Panc1 (cell line): ENCODE measurements around the gene CHMP1A. TPM values are rescaled to one million over a fixed set of nuclear protein-coding genes. Genes with fewer than 3 reads are reported as not detected.

Experiments used
- ATAC-seq: fragments of 200-7000 bp; cut with Tn5 transposase; 2 replicates; pipeline ENCODE4 v1.9.1; 2020; ENCODE audit warnings: mild to moderate bottlenecking, moderate library complexity
- BruUV-seq: library from RNA; stranded (reverse); fragments of 400-500 nt; replicated peaks from 2 replicates; lab custom pipeline; 2021; lab: Mats Ljungman, UMichigan
- CTCF ChIA-PET: fragments of 300-600 bp; sonication (Branson Sonifier 250); formaldehyde crosslinking; loops from one replicate; lab custom pipeline; 2022; ENCODE audit warnings: antibody characterized with exemption; lab: Charles Lee
- POLR2A ChIA-PET: fragments of 300-600 bp; sonication (Branson Sonifier 250); formaldehyde crosslinking; loops from one replicate; lab custom pipeline; 2022; ENCODE audit warnings: antibody characterized with exemption; lab: Charles Lee
- DNase-seq: peaks from one replicate; pipeline ENCODE4 v3.0.0-alpha.2; 2010; ENCODE audit warnings: low read depth, low spot score
- H3K27ac ChIP-seq: 2 replicates; pipeline ENCODE4 v1.5.1; 2011; ENCODE audit warnings: mild to moderate bottlenecking, low read length, inconsistent platforms
- H3K27me3 ChIP-seq: fragments of 200-500 bp; sonication (Bioruptor generic); 2 replicates; pipeline ENCODE4 v1.6.0; 2014; ENCODE audit warnings: low read length, inconsistent platforms; ENCODE audit not compliant: control insufficient read depth, insufficient read depth
- H3K36me3 ChIP-seq: fragments of 200-500 bp; sonication (Bioruptor generic); 2 replicates; pipeline ENCODE4 v1.5.1; 2014; ENCODE audit warnings: inconsistent platforms, mild to moderate bottlenecking, low read length, moderate library complexity; ENCODE audit not compliant: control insufficient read depth, insufficient read depth
- H3K4me1 ChIP-seq: 2 replicates; pipeline ENCODE4 v1.5.1; 2011; ENCODE audit warnings: inconsistent platforms, mild to moderate bottlenecking, low read length, moderate library complexity; ENCODE audit not compliant: control insufficient read depth, insufficient read depth
- H3K4me3 ChIP-seq, 2 experiments: 2 replicates each; pipeline ENCODE4 v1.5.1; 2011 to 2012; ENCODE audit warnings: low read depth in 2 of 2, low read length in 2 of 2, mild to moderate bottlenecking in 2 of 2, inconsistent platforms in 1 of 2, moderate library complexity in 1 of 2
- H3K9me3 ChIP-seq: fragments of 200-500 bp; sonication (Bioruptor generic); 2 replicates; pipeline ENCODE4 v1.5.1; 2014; ENCODE audit warnings: low read depth, mild to moderate bottlenecking, inconsistent platforms, low read length, moderate library complexity; ENCODE audit not compliant: control insufficient read depth, insufficient read depth
- POLR2AphosphoS5 ChIP-seq: IDR thresholded peaks from 2 replicates; pipeline ENCODE4 v1.6.1; 2012; ENCODE audit warnings: mild to moderate bottlenecking, low read depth, low read length, moderate library complexity
- SIN3A ChIP-seq: IDR thresholded peaks from 2 replicates; pipeline ENCODE4 v1.6.1; 2012; ENCODE audit warnings: low read depth, mild to moderate bottlenecking, low read length, moderate library complexity, borderline replicate concordance; ENCODE audit not compliant: insufficient read depth
- TCF7L2 ChIP-seq: IDR thresholded peaks from 2 replicates; pipeline ENCODE4 v1.6.1; 2011; ENCODE audit warnings: mild to moderate bottlenecking, low read depth, low read length, inconsistent platforms
- in situ Hi-C: cut with HindIII; loops from 2 replicates; pipeline ENCODE4 v1.10.0; 2016; ENCODE audit warnings: low sequenced_read_pairs, low pct_unique_long_range_greater_than_20kb
- intact Hi-C: fragments of 100-400 bp; cut with micrococcal nuclease; formaldehyde crosslinking; loops from one replicate; pipeline ENCODE4 v1.10.0; 2022; ENCODE audit not compliant: unreplicated experiment
- total RNA-seq: library from RNA; stranded (reverse); gene quantifications from one replicate; pipeline ENCODE4 v1.2.1, GENCODE V29; 2021; ENCODE audit not compliant: unreplicated experiment
- TF ChIP-seq, protein P1 (sequence below): fragments of 450-650 bp; IDR thresholded peaks from 2 replicates; pipeline ENCODE4 v1.5.1; 2017; ENCODE audit warnings: mild to moderate bottlenecking
- TF ChIP-seq, protein P2 (sequence below), 2 experiments: IDR thresholded peaks; 2 replicates each; pipeline ENCODE4 v1.6.1; 2011 to 2012; ENCODE audit warnings: low read depth in 2 of 2, control low read depth in 1 of 2, low read length in 1 of 2, mild to moderate bottlenecking in 1 of 2, moderate library complexity in 1 of 2; ENCODE audit not compliant: insufficient read depth in 1 of 2

Gene CHMP1A
- total RNA-seq, 1 experiment from 2014 or later: 98.0 TPM

DNA sequence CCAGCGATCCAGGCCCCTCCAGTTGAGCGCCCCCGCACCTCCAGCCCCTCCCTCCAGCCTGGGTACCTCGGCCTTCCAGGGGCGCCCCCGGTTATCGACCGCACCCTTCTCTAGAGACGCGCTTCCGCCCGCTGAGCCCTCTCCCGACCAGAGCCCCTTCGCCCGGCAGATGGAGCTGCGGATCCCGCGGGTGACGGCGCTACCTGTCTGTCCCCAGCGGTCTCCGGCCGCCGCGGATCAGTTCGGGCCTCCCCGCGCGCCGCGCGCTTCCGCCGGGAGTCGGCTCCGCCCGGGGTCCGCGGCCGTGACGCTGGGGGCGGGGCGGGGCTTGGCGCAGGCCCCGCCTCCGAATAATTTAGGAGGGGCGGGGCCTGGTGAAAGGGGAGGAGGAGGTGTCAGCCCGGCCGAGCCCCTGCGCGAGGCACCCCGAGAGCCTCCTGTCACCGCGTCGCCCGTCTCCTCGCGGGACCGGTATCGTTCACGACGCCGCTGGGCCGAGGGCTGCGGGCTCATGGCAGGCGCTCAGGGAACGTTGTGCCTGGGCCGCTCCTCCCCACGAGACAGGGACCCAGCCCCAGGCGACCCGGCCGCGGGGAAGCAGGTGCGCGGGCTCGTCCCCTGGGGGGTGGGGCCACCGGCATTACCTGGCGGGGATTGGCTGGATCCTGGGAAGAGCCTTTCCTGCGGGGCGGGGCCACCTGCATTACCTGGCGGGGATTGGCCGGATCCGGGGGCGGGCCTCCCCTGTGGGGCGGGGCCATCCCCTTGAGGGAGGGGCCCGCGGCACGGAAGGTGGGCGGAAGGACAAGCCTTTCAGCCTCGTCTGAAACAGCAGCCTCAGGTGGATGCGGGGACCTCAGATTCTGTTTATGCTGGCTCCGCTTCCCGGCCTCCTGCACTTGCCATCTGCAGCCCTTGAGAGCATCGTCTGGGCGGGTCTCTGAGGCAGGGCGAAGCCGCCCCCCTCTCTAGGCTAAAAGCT, 44.2 kb upstream of the CHMP1A start, which contains the start of gene SPATA2L:
SPATA2L (minus strand) TSS at position 281 of the 982 bp plus-strand sequence. CDS start 473 bp downstream, outside the sequence.
- ATAC-seq (peak; percentile 82), DNase-seq (peak; percentile 32)
- Histone ChIP-seq H3K27me3 (no peaks in the 10 kb centered on the region), H3K27ac (peak within 1 kb of the TSS; percentile 54), H3K9me3 (no peaks in the 10 kb centered on the region), H3K4me3 (peak within 1 kb of the TSS; percentile 58 to 63), H3K36me3 (no peaks in the 10 kb centered on the region; the same call in 1 of the 2 replicates), H3K4me1 (peaks cover 8% of the 10 kb centered on the region; the same call in 1 of the 2 replicates)
- no TSS peak for BruUV-seq
- in situ Hi-C loops (no loop called here), intact Hi-C loops (no loop called here)
- ChIA-PET CTCF (interaction anchor here (0.8 kb wide), 1 partner anchor 9 kb away, joined by 9 read pairs; no protein-coding TSS in a partner anchor), POLR2A (no interaction called here)
- TF ChIP-seq SIN3A (no peak), POLR2AphosphoS5 (peak; percentile 49; the same call in 1 of the 2 replicates)

DNA sequence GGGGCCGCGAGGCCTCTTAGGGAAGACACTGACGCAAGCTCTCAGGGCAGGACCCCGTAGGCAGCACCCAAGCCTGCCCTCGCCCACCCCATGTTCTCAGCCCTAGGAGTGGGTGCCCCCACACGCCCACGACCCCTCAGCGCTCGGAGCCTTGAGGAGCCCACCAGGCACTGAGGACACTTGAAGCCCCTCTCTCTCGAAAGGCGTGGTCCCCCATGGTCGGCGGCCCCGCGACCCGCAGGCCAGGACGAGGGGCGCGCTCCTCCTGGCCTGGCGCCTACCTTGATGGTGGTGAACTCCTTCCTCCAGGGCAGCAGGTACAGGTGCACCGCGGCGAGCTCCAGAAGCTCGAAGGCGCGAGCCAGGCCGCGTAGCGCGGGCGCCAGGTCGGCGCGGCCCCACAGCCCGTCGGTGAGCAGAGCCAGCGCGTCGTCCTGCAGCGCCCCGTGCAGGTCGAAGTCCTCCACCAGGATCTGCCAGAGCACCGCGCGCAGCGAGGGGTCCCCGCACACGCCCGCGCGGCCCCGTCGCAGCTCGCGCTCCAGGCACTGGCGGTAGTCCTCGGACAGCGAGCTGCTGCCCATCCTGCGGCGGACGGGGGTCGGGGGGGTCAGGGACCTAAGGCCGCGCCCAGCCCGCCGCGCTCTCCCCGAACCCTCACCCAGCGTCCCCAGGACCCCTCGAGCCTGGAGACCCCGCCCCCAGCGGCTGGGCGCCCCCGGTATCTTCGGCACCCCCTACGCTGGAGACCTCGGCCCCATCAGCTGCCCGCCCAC, 43.3 kb upstream of the CHMP1A start:
- in situ Hi-C loops: no loop called here

More for the DNA sequence above, 43.3 kb upstream of the CHMP1A start:
- H3K4me1 ChIP-seq: peaks cover 4% of the 10 kb centered on the region; the same call in 1 of the 2 replicates
- no peak for DNase-seq
- CTCF ChIA-PET: interaction anchor here (0.8 kb wide), 1 partner anchor 10 kb away, joined by 9 read pairs; no protein-coding TSS in a partner anchor
- TF ChIP-seq, protein P1, sequence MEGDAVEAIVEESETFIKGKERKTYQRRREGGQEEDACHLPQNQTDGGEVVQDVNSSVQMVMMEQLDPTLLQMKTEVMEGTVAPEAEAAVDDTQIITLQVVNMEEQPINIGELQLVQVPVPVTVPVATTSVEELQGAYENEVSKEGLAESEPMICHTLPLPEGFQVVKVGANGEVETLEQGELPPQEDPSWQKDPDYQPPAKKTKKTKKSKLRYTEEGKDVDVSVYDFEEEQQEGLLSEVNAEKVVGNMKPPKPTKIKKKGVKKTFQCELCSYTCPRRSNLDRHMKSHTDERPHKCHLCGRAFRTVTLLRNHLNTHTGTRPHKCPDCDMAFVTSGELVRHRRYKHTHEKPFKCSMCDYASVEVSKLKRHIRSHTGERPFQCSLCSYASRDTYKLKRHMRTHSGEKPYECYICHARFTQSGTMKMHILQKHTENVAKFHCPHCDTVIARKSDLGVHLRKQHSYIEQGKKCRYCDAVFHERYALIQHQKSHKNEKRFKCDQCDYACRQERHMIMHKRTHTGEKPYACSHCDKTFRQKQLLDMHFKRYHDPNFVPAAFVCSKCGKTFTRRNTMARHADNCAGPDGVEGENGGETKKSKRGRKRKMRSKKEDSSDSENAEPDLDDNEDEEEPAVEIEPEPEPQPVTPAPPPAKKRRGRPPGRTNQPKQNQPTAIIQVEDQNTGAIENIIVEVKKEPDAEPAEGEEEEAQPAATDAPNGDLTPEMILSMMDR: no peak; the same call in 1 of the 2 replicates
- no peak for TF ChIP-seq TCF7L2
- no peak for TF ChIP-seq POLR2AphosphoS5
- TF ChIP-seq, protein P2, sequence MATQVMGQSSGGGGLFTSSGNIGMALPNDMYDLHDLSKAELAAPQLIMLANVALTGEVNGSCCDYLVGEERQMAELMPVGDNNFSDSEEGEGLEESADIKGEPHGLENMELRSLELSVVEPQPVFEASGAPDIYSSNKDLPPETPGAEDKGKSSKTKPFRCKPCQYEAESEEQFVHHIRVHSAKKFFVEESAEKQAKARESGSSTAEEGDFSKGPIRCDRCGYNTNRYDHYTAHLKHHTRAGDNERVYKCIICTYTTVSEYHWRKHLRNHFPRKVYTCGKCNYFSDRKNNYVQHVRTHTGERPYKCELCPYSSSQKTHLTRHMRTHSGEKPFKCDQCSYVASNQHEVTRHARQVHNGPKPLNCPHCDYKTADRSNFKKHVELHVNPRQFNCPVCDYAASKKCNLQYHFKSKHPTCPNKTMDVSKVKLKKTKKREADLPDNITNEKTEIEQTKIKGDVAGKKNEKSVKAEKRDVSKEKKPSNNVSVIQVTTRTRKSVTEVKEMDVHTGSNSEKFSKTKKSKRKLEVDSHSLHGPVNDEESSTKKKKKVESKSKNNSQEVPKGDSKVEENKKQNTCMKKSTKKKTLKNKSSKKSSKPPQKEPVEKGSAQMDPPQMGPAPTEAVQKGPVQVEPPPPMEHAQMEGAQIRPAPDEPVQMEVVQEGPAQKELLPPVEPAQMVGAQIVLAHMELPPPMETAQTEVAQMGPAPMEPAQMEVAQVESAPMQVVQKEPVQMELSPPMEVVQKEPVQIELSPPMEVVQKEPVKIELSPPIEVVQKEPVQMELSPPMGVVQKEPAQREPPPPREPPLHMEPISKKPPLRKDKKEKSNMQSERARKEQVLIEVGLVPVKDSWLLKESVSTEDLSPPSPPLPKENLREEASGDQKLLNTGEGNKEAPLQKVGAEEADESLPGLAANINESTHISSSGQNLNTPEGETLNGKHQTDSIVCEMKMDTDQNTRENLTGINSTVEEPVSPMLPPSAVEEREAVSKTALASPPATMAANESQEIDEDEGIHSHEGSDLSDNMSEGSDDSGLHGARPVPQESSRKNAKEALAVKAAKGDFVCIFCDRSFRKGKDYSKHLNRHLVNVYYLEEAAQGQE (IDR thresholded peaks at IDR 0.05; ENCODE audit: insufficient read depth in 1 of 2, low read depth in 2 of 2, low read length in 1 of 2): no peak
- TF ChIP-seq SIN3A: no peak
- intact Hi-C loops: no loop called here
- no peaks in the 10 kb centered on the region for H3K9me3 ChIP-seq
- no TSS peak for BruUV-seq
- H3K27me3 ChIP-seq: no peaks in the 10 kb centered on the region
- POLR2A ChIA-PET: interaction anchor here (0.6 kb wide), 1 partner anchor 19 kb away, joined by 3 read pairs; no protein-coding TSS in a partner anchor
- H3K4me3 ChIP-seq: peak overlapping the region; percentile 58 to 63
- H3K36me3 ChIP-seq: no peaks in the 10 kb centered on the region; the same call in 1 of the 2 replicates
- ATAC-seq: peak; percentile 31
- H3K27ac ChIP-seq: peak overlapping the region; percentile 54
